Type B pancreatic cell (in vitro differentiated cells): Measurements from ENCODE around the gene H19. TPM values are rescaled to one million over a fixed set of nuclear protein-coding genes. Genes with fewer than 3 reads are reported as not detected.

ENCODE experiments used
- DNase-seq: peaks from one replicate; pipeline ENCODE4 v3.0.0; 2021; ENCODE audit warnings: mixed read lengths; ENCODE audit not compliant: unreplicated experiment; ENCODE audit errors: extremely low spot score
- H3K27ac Mint-ChIP-seq: 2 replicates; pipeline ENCODE4 v1.8.0; 2021; ENCODE audit warnings: mild to moderate bottlenecking, mixed read lengths
- H3K27me3 Mint-ChIP-seq: 2 replicates; pipeline ENCODE4 v1.8.0; 2021; ENCODE audit warnings: mixed read lengths
- H3K36me3 Mint-ChIP-seq: 2 replicates; pipeline ENCODE4 v1.8.0; 2021; ENCODE audit warnings: mixed read lengths
- H3K4me1 Mint-ChIP-seq: one replicate; pipeline ENCODE4 v1.8.0; 2021; ENCODE audit warnings: mixed read lengths; ENCODE audit not compliant: unreplicated experiment
- H3K4me3 Mint-ChIP-seq: 2 replicates; pipeline ENCODE4 v1.8.0; 2021; ENCODE audit warnings: mild to moderate bottlenecking, mixed read lengths
- H3K9me3 Mint-ChIP-seq: 2 replicates; pipeline ENCODE4 v1.8.0; 2021; ENCODE audit warnings: mixed read lengths
- long read RNA-seq: library from polyadenylated mRNA; unstranded; transcript quantifications from one replicate; pipeline ENCODE4 v2.0.0, GENCODE V29; 2020
- total RNA-seq: library from RNA; stranded (reverse); gene quantifications from 2 replicates; pipeline ENCODE4 v1.2.1, GENCODE V29; 2021; ENCODE audit warnings: low replicate concordance
- TF ChIP-seq, protein P1 (sequence below): fragments of 200-600 bp; sonication (generic); conservative IDR thresholded peaks from 2 replicates; pipeline ENCODE4 v1.5.0; 2021; ENCODE audit warnings: antibody characterized with exemption, mild to moderate bottlenecking

The H19 gene
- 12,320 and 19,345 TPM in 2 replicates for total RNA-seq
- long read RNA-seq, transcript H19-203 (5 exons, 2,348 nt), result minor isoform, 7 of 78 reads
- long read RNA-seq, transcript H19-207 (3 exons, 489 nt), result minor isoform, 10 of 78 reads
- long read RNA-seq, transcript H19-211 (4 exons, 592 nt), result major isoform, 19 of 78 reads
- long read RNA-seq, partial matches to known transcripts, result 5 of 78 reads
- long read RNA-seq, other reads (novel, unspliced or antisense), result 36 of 78 reads

DNA sequence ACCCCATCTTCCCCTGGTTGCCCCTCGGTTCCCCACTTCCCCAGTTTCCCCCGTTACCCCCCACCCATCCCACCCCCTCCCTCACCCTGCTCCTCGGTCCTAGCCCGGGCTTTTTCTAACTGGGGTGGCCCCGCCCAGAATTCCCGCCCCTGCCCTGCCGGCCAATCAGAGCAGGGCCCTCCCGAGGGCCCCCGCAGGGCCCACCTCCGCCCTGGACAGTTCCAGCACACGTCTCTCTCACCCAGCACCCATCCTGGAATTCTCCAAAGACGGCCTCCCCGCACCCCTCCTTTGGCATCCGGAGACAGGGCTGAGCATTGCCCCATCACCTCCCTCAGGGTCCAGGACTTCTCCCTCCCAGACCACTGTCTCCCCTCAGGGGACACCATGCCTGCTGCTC lies at the start of gene H19:
TSS of gene H19 (minus strand) at position 88 of the 400 bp plus-strand sequence.
- TF ChIP-seq, protein P1, sequence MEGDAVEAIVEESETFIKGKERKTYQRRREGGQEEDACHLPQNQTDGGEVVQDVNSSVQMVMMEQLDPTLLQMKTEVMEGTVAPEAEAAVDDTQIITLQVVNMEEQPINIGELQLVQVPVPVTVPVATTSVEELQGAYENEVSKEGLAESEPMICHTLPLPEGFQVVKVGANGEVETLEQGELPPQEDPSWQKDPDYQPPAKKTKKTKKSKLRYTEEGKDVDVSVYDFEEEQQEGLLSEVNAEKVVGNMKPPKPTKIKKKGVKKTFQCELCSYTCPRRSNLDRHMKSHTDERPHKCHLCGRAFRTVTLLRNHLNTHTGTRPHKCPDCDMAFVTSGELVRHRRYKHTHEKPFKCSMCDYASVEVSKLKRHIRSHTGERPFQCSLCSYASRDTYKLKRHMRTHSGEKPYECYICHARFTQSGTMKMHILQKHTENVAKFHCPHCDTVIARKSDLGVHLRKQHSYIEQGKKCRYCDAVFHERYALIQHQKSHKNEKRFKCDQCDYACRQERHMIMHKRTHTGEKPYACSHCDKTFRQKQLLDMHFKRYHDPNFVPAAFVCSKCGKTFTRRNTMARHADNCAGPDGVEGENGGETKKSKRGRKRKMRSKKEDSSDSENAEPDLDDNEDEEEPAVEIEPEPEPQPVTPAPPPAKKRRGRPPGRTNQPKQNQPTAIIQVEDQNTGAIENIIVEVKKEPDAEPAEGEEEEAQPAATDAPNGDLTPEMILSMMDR, result no peak

DNA sequence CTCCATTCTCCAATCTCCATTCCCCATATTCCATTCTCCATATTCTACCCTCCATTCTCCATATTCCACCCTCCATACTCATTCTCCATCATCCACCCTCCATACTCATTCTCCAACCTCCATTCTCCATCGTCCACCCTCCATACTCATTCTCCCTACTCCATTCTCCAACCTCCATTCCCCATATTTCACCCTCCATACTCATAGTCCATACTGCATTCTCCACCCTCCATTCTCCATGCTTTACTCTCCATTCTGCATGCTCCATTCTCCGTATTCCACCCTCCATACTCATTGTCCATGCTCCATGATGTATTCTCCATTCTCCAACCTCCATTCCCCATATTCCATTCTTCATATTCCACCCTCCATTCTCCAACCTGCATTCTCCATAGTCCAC lies 44.3 kb upstream of the H19 start:
- DNase-seq, result no peak
- H3K9me3 Mint-ChIP-seq, result no peaks in the 10 kb centered on the region
- no peaks in the 10 kb centered on the region for H3K36me3 Mint-ChIP-seq
- H3K4me3 Mint-ChIP-seq, result no peak overlapping the region
- no peak overlapping the region for H3K27ac Mint-ChIP-seq
- TF ChIP-seq, protein P1, result no peak
- H3K27me3 Mint-ChIP-seq, result no peaks in the 10 kb centered on the region
- H3K4me1 Mint-ChIP-seq, result no peaks in the 10 kb centered on the region

More for the DNA sequence above, at the start of gene H19:
- no peak for DNase-seq
- no peaks in the 10 kb centered on the region for H3K36me3 Mint-ChIP-seq
- no peak within 1 kb of the TSS for H3K4me3 Mint-ChIP-seq
- H3K9me3 Mint-ChIP-seq, result no peaks in the 10 kb centered on the region
- no peaks in the 10 kb centered on the region for H3K4me1 Mint-ChIP-seq
- no peaks in the 10 kb centered on the region for H3K27me3 Mint-ChIP-seq
- H3K27ac Mint-ChIP-seq, result no peak within 1 kb of the TSS

DNA sequence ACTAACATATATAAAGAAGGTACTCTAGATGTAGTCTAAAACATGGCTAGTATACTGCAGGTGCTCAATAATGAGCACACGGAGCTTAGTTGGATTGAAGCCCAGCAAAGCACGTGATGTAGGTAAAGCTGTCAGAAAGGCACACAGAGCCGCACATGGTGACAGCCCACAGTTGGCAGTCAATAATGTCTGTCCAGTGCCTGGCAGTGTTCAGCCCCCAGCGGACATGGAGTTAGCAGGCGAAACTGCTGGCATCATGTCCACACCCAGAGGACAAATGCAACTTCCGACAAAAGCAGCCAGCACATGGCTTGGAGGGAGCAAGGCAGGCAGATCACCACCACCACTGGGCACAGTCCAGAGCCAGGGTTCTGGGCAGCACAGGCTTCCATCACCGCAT lies 43.5 kb upstream of the H19 start:
- Mint-ChIP-seq H3K27me3 (no peaks in the 10 kb centered on the region), H3K27ac (no peak overlapping the region), H3K4me3 (no peak overlapping the region), H3K4me1 (no peaks in the 10 kb centered on the region), H3K36me3 (no peaks in the 10 kb centered on the region), H3K9me3 (no peaks in the 10 kb centered on the region)
- DNase-seq, result no peak
- TF ChIP-seq, protein P1, result no peak

DNA sequence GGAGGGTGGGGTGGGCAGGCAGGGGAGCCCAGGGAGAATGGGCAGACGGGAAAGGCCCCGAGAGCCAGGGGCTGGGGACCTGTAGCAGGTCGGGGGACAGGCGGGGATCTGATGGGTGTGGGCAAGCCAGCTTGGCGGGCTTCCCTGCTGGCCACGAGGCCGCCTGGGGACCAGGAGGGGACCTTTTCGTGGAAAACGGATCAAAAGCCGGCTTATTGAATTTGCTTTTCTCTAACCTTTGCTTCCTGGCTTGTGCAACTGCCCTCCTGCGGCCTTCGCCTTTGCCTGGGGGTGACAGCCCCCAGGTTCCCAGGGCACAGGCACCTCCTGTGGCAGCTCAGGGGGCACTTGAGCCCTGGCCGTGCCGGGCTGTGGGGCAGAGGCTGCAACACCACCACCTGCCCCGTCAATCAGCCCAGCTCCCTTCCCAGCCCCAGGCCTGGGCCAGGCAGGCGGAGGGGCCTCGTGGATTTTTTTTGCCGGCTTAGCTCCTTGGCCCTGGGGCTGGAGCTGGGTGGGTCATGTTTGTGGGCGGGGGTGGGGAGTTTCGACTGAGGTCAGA lies 41.6 kb upstream of the H19 start:
- TF ChIP-seq, protein P1, result no peak
- Mint-ChIP-seq H3K4me3 (no peak overlapping the region), H3K27me3 (no peaks in the 10 kb centered on the region)

DNA sequence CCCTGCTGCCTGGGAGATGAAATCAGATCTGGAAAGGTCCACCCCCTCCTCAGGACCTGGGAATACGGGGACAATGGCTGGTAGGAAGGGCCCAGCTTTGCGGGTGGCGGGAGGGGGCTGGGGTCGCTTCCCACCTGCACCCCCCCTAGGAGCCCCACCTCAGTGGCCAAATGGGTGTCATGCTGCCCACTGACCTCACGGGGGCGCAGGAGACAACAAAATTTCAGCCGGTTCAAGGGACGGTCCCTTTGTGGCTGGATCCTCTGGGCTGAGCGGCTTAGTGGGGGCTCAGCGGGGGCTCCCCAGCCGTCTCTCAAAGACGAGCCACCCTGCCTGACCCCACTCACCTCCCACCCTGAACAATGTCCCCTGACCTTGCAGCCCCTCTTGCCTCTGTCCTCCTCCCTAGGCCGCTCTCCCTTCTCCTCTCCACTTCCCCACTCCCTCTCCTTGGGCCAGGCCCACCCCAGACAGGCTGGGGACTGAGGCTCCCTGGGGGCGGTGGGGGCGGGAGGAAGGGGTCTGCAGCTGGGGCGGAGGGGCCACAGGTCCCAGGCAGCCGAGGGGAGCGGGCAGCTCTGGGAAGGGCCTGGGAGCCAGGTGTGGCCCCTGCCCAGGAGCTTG lies 39.3 kb upstream of the H19 start:
- H3K4me3 Mint-ChIP-seq, result no peak overlapping the region
- H3K27me3 Mint-ChIP-seq, result no peaks in the 10 kb centered on the region
- H3K27ac Mint-ChIP-seq, result no peak overlapping the region
- no peaks in the 10 kb centered on the region for H3K36me3 Mint-ChIP-seq
- no peaks in the 10 kb centered on the region for H3K9me3 Mint-ChIP-seq
- DNase-seq, result no peak
- H3K4me1 Mint-ChIP-seq, result no peaks in the 10 kb centered on the region
- TF ChIP-seq, protein P1, result no peak

More for the DNA sequence above, 41.6 kb upstream of the H19 start:
- Mint-ChIP-seq H3K27ac (no peak overlapping the region), H3K4me1 (no peaks in the 10 kb centered on the region), H3K36me3 (no peaks in the 10 kb centered on the region), H3K9me3 (no peaks in the 10 kb centered on the region)
- no peak for DNase-seq
